Endodermal cell (in vitro differentiated cells): Measurements from ENCODE around the gene GRHL1. TPM values are rescaled to one million over a fixed set of nuclear protein-coding genes. Genes with fewer than 3 reads are reported as not detected.

Experiments
- DNase-seq: peaks from one replicate; pipeline ENCODE4 v3.0.0-alpha.2; 2017
- H3K27ac ChIP-seq: 2 replicates; pipeline ENCODE4 v1.5.1; 2013; ENCODE audit warnings: mild to moderate bottlenecking, low read depth, low read length, moderate library complexity
- H3K27me3 ChIP-seq: 2 replicates; pipeline ENCODE4 v1.6.1; 2013; ENCODE audit warnings: mild to moderate bottlenecking, low read length, moderate library complexity; ENCODE audit not compliant: insufficient read depth, control insufficient read depth, poor library complexity, severe bottlenecking
- H3K36me3 ChIP-seq: 2 replicates; pipeline ENCODE4 v1.7.0; 2013; ENCODE audit warnings: mild to moderate bottlenecking, low read length, moderate library complexity; ENCODE audit not compliant: control insufficient read depth, insufficient read depth
- H3K4me1 ChIP-seq: one replicate; pipeline ENCODE4 v1.7.0; 2013; ENCODE audit warnings: low read length; ENCODE audit not compliant: control insufficient read depth, insufficient read depth
- H3K4me3 ChIP-seq: 2 replicates; pipeline ENCODE4 v1.5.1; 2013; ENCODE audit warnings: mild to moderate bottlenecking, low read length, moderate library complexity
- H3K9ac ChIP-seq: 2 replicates; pipeline ENCODE4 v1.6.1; 2013; ENCODE audit warnings: mild to moderate bottlenecking, low read length, moderate library complexity; ENCODE audit not compliant: poor library complexity, severe bottlenecking; ENCODE audit errors: extremely low read depth
- H3K9me3 ChIP-seq: 2 replicates; pipeline ENCODE4 v1.6.1; 2013; ENCODE audit warnings: mild to moderate bottlenecking, low read length, moderate library complexity; ENCODE audit not compliant: control insufficient read depth
- H3K27ac Mint-ChIP-seq: 2 replicates; pipeline ENCODE4 v1.8.0; 2020; ENCODE audit warnings: mixed read lengths
- H3K27me3 Mint-ChIP-seq: 2 replicates; pipeline ENCODE4 v1.8.0; 2021; ENCODE audit warnings: mild to moderate bottlenecking, mixed read lengths; ENCODE audit not compliant: insufficient read depth
- H3K36me3 Mint-ChIP-seq: 2 replicates; pipeline ENCODE4 v1.8.0; 2020; ENCODE audit warnings: low read depth, mixed read lengths
- H3K4me1 Mint-ChIP-seq: 2 replicates; pipeline ENCODE4 v1.8.0; 2020; ENCODE audit warnings: mixed read lengths
- H3K4me3 Mint-ChIP-seq: 2 replicates; pipeline ENCODE4 v1.8.0; 2020; ENCODE audit warnings: mild to moderate bottlenecking, moderate library complexity, mixed read lengths
- H3K9me3 Mint-ChIP-seq: 2 replicates; pipeline ENCODE4 v1.8.0; 2020; ENCODE audit warnings: mild to moderate bottlenecking, mixed read lengths
- WGBS, 2 experiments: methylation state at CpG; one replicate each; pipeline versions ENCODE4 v1.1.5 to v1.1.7; 2013; ENCODE audit warnings: missing lambda C conversion rate in 2 of 2, mixed read lengths in 1 of 2; ENCODE audit not compliant: insufficient coverage in 1 of 2, insufficient read length in 1 of 2; 5-methylcytosine and 5-hydroxymethylcytosine counted together
- total RNA-seq, 2 donors: library from RNA; stranded (reverse); fragmentation: NEBNext Ultra II Directional in 1 of 2; extraction: Animal tissue kit (Norgen Biotek cat#: 25700) in 1 of 2; gene quantifications; 2 replicates in 1 of 2; 3 replicates in 1 of 2; pipeline ENCODE4 v1.2.1, GENCODE V29; 2021
- TF ChIP-seq, protein P1 (sequence below): fragments of 200-600 bp; sonication (generic); conservative IDR thresholded peaks from 2 replicates; pipeline ENCODE4 v1.5.0; 2021; ENCODE audit warnings: antibody characterized with exemption, mild to moderate bottlenecking

GRHL1 gene
- total RNA-seq, 2 donors from 2014 or later, result 2.7 to 2.9 TPM

GRCh38 chr2:10022445-10022844, 71.0 kb downstream of the GRHL1 start:
- Mint-ChIP-seq H3K36me3 (no peaks in the 10 kb centered on the region), H3K27me3 (no peaks in the 10 kb centered on the region), H3K4me1 (peaks cover 3% of the 10 kb centered on the region), H3K4me3 (no peak overlapping the region), H3K27ac (no peak overlapping the region), H3K9me3 (no peaks in the 10 kb centered on the region)
- Histone ChIP-seq H3K27ac (no peak overlapping the region), H3K4me1 (no peaks in the 10 kb centered on the region), H3K36me3 (no peaks in the 10 kb centered on the region), H3K9me3 (no peaks in the 10 kb centered on the region), H3K9ac (no peak overlapping the region), H3K27me3 (no peaks in the 10 kb centered on the region), H3K4me3 (no peak overlapping the region)
- TF ChIP-seq, protein P1, sequence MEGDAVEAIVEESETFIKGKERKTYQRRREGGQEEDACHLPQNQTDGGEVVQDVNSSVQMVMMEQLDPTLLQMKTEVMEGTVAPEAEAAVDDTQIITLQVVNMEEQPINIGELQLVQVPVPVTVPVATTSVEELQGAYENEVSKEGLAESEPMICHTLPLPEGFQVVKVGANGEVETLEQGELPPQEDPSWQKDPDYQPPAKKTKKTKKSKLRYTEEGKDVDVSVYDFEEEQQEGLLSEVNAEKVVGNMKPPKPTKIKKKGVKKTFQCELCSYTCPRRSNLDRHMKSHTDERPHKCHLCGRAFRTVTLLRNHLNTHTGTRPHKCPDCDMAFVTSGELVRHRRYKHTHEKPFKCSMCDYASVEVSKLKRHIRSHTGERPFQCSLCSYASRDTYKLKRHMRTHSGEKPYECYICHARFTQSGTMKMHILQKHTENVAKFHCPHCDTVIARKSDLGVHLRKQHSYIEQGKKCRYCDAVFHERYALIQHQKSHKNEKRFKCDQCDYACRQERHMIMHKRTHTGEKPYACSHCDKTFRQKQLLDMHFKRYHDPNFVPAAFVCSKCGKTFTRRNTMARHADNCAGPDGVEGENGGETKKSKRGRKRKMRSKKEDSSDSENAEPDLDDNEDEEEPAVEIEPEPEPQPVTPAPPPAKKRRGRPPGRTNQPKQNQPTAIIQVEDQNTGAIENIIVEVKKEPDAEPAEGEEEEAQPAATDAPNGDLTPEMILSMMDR, result no peak
- no peak for DNase-seq
- 88 to 95% methylated on average over 3 to 4 of the region's 4 CpGs for WGBS, 2 experiments

DNA sequence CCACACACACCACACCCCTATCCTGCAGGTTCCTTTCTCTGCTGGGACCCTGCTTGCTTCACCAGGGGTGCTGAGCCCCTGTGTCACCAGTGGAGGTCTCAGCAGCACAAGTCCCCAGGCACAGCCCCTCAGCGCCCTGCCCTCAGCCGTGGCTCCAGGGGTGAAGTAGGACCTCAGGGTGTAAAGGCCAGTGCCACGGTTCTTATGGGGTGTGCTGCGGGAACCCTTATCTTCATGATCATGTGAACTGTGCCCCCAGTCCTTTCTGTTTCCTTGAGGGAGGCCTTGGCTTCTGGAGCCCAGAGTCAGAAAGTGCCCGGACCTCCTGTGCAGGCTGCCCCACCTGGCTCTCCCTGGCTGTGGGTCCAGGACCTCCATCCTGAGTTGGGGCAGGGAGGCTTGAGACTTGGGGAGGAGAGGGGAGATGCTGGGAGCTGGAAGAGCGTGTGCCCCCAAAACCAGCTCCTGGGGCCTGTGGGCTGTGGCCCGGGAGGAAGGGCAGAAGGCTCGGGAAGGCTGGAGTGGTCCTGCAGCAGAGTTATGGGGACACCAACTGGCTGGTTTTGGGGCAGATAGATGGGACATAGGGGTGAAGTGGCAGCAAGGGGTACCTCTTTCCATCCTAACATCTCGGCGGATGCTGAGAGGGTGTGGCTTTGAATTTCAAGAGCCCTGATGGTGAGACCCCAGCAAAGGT, 71.6 kb downstream of the GRHL1 start:
- H3K27me3 Mint-ChIP-seq, result no peaks in the 10 kb centered on the region
- peaks cover 3% of the 10 kb centered on the region for H3K4me1 Mint-ChIP-seq
- TF ChIP-seq, protein P1, result no peak
- Histone ChIP-seq H3K27me3 (no peaks in the 10 kb centered on the region), H3K9ac (no peak overlapping the region), H3K9me3 (no peaks in the 10 kb centered on the region), H3K36me3 (no peaks in the 10 kb centered on the region), H3K4me1 (no peaks in the 10 kb centered on the region), H3K4me3 (no peak overlapping the region), H3K27ac (no peak overlapping the region)
- H3K27ac Mint-ChIP-seq, result no peak overlapping the region
- no peak overlapping the region for H3K4me3 Mint-ChIP-seq
- 91 to 94% methylated on average over 5 to 10 of the region's 10 CpGs for WGBS, 2 experiments
- no peak for DNase-seq
- H3K9me3 Mint-ChIP-seq, result no peaks in the 10 kb centered on the region
- H3K36me3 Mint-ChIP-seq, result no peaks in the 10 kb centered on the region

- no peaks in the 10 kb centered on the region for H3K36me3 ChIP-seq
- H3K4me3 Mint-ChIP-seq, result no peak overlapping the region
- 87 to 92% methylated on average over 8 of the region's 8 CpGs for WGBS, 2 experiments
- no peaks in the 10 kb centered on the region for H3K27me3 Mint-ChIP-seq
- H3K27ac ChIP-seq, result no peak overlapping the region
- H3K4me1 ChIP-seq, result peaks cover 9% of the 10 kb centered on the region
- H3K4me3 ChIP-seq, result no peak overlapping the region
- no peaks in the 10 kb centered on the region for H3K27me3 ChIP-seq
- peaks cover 9% of the 10 kb centered on the region for H3K4me1 Mint-ChIP-seq
- H3K9me3 ChIP-seq, result no peaks in the 10 kb centered on the region
- TF ChIP-seq, protein P1, result no peak
- H3K36me3 Mint-ChIP-seq, result no peaks in the 10 kb centered on the region
- no peak for DNase-seq
- no peaks in the 10 kb centered on the region for H3K9me3 Mint-ChIP-seq
- no peak overlapping the region for H3K9ac ChIP-seq
- H3K27ac Mint-ChIP-seq, result no peak overlapping the region
Measured at GRCh38 chr2:10026940-10027569, 75.6 kb downstream of the GRHL1 start.
